ENCODE results near the gene ZNF211.

DNA sequence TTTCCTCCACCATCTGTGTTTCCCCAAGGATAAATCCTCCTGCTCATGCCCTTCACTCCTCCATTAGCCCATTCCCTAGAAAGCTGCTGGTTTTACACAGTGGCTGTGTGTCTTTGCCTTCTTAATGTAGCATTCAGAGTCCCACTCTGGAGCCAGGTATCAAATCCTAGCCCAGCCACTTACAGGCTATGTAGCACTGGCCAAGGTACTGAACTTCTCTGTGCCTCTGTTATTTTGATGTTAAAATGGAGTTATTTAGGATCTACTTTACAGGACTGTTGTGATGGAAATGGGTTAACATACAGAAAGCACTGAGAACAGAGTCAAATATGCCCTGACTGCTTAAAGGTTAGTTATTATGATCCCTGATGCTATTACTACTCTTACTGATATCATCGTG, 34.3 kb downstream of the ZNF211 start:
- TF ChIP-seq, protein P1, sequence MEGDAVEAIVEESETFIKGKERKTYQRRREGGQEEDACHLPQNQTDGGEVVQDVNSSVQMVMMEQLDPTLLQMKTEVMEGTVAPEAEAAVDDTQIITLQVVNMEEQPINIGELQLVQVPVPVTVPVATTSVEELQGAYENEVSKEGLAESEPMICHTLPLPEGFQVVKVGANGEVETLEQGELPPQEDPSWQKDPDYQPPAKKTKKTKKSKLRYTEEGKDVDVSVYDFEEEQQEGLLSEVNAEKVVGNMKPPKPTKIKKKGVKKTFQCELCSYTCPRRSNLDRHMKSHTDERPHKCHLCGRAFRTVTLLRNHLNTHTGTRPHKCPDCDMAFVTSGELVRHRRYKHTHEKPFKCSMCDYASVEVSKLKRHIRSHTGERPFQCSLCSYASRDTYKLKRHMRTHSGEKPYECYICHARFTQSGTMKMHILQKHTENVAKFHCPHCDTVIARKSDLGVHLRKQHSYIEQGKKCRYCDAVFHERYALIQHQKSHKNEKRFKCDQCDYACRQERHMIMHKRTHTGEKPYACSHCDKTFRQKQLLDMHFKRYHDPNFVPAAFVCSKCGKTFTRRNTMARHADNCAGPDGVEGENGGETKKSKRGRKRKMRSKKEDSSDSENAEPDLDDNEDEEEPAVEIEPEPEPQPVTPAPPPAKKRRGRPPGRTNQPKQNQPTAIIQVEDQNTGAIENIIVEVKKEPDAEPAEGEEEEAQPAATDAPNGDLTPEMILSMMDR (IDR thresholded peaks at IDR 0.05 in 8 of 11, conservative IDR thresholded peaks at IDR 0.05 in 3 of 11), result no peak
- TF ChIP-seq POLR2A (IDR thresholded peaks at IDR 0.05) (no peak), POLR2AphosphoS5 (IDR thresholded peaks at IDR 0.05) (no peak)
